GM21717 (cell line): ENCODE measurements around the gene OPHN1.
"Not testable (repeated sequence)": the region's sequence is repeated elsewhere in the genome, so short reads cannot be mapped to it uniquely, and the experiment has no call there.

Experiments used
- ATAC-seq: cut with Tn5 transposase; IDR thresholded peaks from one replicate; pipeline ENCODE4 v1.9.1; 2021; ENCODE audit warnings: mild to moderate bottlenecking, moderate library complexity; ENCODE audit not compliant: unreplicated experiment

OPHN1 gene

GRCh38 chrX:68083510-68083909, 349.8 kb downstream of the OPHN1 start:
- ATAC-seq, result no peak

- no peak for ATAC-seq
Measured at GRCh38 chrX:68079961-68080360, 353.3 kb downstream of the OPHN1 start.

- not testable (repeated sequence) for ATAC-seq
Measured at GRCh38 chrX:68078801-68079200, 354.5 kb downstream of the OPHN1 start.

GRCh38 chrX:68077378-68077777, 355.9 kb downstream of the OPHN1 start:
- no peak for ATAC-seq

- no peak for ATAC-seq
Measured at GRCh38 chrX:68072041-68072440, 361.3 kb downstream of the OPHN1 start.

GRCh38 chrX:68070119-68070518, 363.2 kb downstream of the OPHN1 start:
- ATAC-seq, result not testable (repeated sequence)

GRCh38 chrX:68061206-68061535, 372.1 kb downstream of the OPHN1 start:
- ATAC-seq, result no peak

GRCh38 chrX:68060506-68061205, 372.6 kb downstream of the OPHN1 start:
- ATAC-seq, result no peak

- no peak for ATAC-seq
Measured at GRCh38 chrX:68059469-68059868, 373.8 kb downstream of the OPHN1 start.

GRCh38 chrX:68049466-68049865, 383.8 kb downstream of the OPHN1 start:
- ATAC-seq, result no peak

GRCh38 chrX:68048774-68049173, 384.5 kb downstream of the OPHN1 start:
- no peak for ATAC-seq

- no peak for ATAC-seq
Measured at GRCh38 chrX:68045008-68045577, 388.2 kb downstream of the OPHN1 start.

GRCh38 chrX:68043713-68044438, 389.4 kb downstream of the OPHN1 start:
- no peak for ATAC-seq

GRCh38 chrX:68041110-68041509, 392.2 kb downstream of the OPHN1 start:
- no peak for ATAC-seq

- no peak for ATAC-seq
Measured at GRCh38 chrX:68018248-68019203, 414.8 kb downstream of the OPHN1 start.

GRCh38 chrX:67998540-67998939, 434.8 kb downstream of the OPHN1 start:
- no peak for ATAC-seq
